Neural progenitor cell (in vitro differentiated cells): Measurements from ENCODE around the gene CTIF.

ENCODE experiments used
- EZH2 ChIP-seq: fragments of 200-600 bp; sonication (generic); IDR thresholded peaks from 2 replicates; pipeline ENCODE4 v1.6.1; 2017; ENCODE audit warnings: antibody characterized with exemption, mild to moderate bottlenecking, moderate library complexity
- EZH2phosphoT487 ChIP-seq: fragments of 200-600 bp; sonication (generic); IDR thresholded peaks from 2 replicates; pipeline ENCODE4 v1.6.1; 2017; ENCODE audit warnings: antibody characterized with exemption
- TF ChIP-seq, protein P1 (sequence below): fragments of 200-600 bp; sonication (generic); IDR thresholded peaks from 2 replicates; pipeline ENCODE4 v1.5.1; 2017; ENCODE audit warnings: antibody characterized with exemption, mild to moderate bottlenecking

- TF ChIP-seq, protein P1, sequence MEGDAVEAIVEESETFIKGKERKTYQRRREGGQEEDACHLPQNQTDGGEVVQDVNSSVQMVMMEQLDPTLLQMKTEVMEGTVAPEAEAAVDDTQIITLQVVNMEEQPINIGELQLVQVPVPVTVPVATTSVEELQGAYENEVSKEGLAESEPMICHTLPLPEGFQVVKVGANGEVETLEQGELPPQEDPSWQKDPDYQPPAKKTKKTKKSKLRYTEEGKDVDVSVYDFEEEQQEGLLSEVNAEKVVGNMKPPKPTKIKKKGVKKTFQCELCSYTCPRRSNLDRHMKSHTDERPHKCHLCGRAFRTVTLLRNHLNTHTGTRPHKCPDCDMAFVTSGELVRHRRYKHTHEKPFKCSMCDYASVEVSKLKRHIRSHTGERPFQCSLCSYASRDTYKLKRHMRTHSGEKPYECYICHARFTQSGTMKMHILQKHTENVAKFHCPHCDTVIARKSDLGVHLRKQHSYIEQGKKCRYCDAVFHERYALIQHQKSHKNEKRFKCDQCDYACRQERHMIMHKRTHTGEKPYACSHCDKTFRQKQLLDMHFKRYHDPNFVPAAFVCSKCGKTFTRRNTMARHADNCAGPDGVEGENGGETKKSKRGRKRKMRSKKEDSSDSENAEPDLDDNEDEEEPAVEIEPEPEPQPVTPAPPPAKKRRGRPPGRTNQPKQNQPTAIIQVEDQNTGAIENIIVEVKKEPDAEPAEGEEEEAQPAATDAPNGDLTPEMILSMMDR: no peak
- TF ChIP-seq EZH2: no peak
- TF ChIP-seq EZH2phosphoT487: no peak
Observed at GRCh38 chr18:48645427-48646002, 106.7 kb downstream of the CTIF start.
